OCI-M2 (cell line): ENCODE measurements around the gene PTX4.

ENCODE experiments used
- DNase-seq: peaks from one replicate; lab custom pipeline; 2025; ENCODE audit not compliant: unreplicated experiment; lab: John Stamatoyannopoulos, UW

Gene PTX4

GRCh38 chr16:1502092-1503004 is 13.6 kb upstream of the PTX4 start:
- DNase-seq: no peak

GRCh38 chr16:1501630-1502029 is 12.9 kb upstream of the PTX4 start:
- no peak for DNase-seq

- no peak for DNase-seq
These were observed 11.9 kb upstream of the PTX4 start for GRCh38 chr16:1500465-1501150.

DNA sequence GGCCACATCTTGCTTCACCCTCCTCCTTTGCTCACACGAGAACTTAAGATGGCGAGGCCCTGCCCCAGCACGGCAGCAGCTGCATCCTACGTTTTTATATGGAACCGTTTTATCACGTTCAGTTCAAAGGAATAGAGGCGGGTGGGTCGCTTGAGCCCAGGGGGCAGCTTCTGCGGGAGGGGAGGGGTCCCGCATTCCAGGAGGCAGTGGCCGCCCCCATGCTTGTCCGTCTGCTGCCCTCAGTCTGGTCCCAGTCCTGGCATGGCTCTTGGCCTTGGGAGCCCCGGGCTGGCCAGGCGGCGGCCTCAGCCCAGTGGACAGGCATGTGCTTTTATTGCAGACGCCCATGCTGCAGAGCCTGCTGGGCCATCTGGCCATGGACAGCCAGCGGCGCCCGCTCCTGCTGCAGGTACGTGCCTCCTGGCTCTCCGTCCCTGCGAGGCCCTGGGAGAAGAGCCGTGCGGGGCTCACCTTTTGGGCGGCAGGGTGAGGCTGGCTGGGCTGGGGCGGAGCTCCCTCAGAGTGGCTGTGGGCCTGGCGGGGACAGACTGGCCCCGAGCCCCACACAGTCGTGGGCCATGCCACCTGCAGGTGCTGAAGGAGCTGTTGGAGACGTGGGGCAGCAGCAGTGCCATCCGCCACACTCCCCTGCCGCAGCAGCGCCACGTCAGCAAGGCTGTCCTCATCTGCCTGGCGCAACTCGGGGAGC is 11.2 kb upstream of the PTX4 start:
- no peak for DNase-seq

DNA sequence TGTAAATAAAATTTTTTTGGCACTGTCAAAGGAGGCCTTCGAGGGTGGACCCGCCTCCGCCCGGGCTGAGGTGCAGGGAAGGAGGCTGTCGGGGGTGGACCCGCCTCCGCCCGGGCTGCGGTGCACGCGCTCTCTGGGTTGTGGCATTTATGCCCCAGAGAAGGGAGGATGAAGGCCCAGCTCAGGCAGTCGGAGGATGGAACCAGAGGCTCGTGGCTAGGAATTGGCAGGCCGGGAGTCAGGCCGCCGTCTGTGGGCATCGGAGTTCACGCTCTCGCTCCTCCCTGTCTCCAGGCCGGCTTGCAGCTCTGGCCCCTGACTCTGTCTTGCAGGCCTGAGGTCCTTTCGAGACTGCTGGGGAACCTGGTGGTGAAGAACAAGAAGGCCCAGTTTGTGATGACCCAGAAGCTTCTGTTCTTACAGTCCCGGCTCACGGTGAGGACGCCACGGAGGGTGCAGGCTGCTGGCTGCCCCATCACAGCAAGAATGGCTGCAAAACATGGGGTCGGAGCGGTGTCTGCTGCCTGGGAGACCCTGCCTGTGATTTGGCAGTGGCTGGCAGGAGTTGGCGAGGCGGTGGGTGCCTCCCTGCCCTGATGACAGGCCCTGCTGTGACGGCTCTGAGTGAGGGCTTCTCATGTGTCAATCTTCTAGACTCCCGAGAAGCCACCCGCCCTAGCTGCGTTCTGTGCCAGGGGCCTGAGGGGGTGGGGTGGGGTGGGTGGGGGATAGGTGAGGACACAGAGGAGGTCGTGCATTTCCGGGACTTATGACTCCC is 10.3 kb upstream of the PTX4 start:
- no peak for DNase-seq

GRCh38 chr16:1497014-1497598 is 8.4 kb upstream of the PTX4 start:
- DNase-seq: no peak

DNA sequence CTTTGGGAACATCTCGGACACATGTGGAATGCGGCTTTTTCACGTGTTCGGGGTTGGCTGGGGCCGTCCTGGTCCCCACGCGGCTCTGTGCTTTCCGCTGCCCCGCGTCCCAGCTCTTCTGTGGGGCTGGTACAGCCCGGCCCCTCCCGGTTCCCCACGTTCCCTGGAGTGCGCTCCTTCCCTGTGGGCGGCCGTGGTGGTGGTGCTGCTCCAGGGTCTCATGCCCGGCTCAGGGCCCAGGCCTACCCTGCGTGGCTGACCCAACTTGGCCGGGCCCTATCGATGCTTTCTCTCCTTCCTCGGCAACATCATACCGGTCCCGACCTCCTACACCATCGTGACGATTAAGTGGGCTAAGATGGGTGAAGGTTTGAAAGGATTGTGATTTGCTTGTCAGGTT is 7.7 kb upstream of the PTX4 start:
- DNase-seq: no peak

DNA sequence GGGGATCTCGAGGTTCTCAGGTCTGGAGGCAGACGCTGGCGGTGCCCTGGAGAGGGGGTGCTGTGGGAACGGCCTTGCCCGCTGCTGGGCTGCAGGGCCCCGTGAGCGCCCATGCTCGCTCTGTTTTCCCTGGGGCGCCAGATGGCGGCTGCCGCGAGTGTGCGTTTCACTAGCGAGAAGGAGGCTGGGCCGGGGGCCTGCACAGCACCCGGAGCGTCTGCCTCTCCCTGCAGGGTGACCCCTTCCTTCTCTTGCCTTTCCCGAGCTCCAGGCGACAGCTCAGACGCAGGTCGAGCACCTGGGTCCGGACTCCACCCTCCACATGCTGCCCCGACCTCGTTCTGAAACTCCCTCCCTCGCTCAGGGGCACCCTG is 7.1 kb upstream of the PTX4 start:
- no peak for DNase-seq

- no peak for DNase-seq
These were observed 6.6 kb upstream of the PTX4 start for GRCh38 chr16:1495211-1495888.

DNA sequence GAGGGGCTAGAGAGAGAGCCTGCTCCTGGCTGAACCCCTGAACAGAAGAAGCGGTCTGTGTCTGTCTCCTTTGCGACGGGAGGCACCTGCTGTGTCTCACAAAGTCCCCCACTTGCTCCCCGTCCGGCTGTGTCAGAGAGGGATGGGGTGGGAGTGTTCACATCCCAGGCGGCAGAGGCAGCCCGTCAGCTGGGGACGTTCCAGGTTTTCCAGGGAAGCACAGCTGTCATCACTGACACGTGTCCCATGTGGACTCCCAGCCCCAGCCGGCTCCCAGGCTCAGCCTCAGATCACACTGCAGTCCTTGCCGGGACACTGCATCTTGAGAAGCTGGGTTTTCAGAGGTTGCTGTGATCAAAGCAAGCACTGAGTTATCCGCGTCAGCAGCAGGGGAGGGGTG is 6.0 kb upstream of the PTX4 start:
- no peak for DNase-seq

DNA sequence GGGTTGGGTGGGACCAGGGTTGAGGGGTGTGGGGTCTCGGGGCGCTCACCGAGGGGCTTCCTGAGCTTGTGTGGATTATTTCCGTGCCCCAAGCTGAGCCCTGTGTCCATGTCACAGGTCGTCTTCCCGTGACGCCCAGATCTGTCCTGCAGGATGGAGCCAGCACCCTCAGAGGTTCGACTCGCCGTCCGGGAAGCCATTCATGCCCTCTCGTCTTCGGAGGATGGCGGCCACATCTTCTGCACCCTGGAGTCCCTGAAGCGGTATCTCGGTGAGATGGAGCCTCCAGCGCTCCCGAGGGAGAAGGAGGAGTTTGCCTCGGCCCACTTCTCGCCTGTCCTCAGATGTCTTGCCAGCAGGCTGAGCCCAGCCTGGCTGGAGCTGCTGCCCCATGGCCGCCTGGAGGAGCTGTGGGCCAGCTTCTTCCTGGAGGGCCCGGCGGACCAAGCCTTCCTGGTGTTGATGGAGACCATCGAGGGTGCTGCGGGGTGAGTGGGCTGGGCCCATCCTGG is 5.4 kb upstream of the PTX4 start:
- DNase-seq: no peak

- no peak for DNase-seq
These were observed 5.0 kb upstream of the PTX4 start for GRCh38 chr16:1493746-1494094.

- peak; percentile 60 for DNase-seq
These were observed 4.4 kb upstream of the PTX4 start, which contains the start of gene TELO2 for GRCh38 chr16:1492923-1493745. Gene TELO2, plus strand, starts transcription at chr16:1493360. Its CDS starts 922 bp downstream, at chr16:1494282.

DNA sequence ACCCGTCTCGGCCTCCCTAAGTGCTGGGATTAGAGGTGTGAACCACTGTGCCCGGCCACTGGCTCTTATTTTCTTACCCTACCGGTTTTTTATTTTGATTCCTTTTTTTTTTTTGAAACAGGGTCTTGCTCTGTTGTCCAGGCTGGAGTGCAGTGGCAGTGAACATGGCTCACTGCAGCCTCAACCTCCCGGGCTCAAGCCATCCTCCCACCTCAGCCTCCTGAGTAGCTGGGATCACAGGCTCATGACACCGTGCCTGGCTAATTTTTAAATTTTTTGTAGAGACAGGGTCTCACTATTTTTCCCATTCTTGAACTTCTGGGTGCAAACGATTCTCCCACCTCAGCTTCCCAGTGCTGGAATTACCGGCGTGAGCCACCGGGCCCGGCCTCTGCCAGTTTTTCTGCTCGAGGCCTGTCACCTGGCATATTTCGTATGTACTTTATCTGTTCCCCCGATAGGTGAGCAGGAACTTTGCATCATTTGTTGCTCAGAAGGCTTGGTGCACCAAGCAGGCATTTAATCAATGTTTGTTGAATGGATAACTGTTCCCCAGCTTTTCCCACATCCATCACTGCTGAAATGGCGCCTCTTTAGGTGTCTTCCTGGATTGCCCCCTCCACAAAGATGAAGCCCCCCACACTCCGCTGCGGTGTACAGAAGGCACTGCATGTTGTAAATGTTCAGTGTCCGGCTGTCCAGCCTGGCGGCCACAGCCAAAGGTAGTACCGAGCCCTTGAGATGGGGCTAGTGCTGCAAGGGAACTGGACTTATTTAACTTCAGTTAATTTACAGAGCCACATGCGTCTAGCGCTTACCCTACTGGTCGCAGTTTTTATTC is 3.6 kb upstream of the PTX4 start:
- DNase-seq: no peak

DNA sequence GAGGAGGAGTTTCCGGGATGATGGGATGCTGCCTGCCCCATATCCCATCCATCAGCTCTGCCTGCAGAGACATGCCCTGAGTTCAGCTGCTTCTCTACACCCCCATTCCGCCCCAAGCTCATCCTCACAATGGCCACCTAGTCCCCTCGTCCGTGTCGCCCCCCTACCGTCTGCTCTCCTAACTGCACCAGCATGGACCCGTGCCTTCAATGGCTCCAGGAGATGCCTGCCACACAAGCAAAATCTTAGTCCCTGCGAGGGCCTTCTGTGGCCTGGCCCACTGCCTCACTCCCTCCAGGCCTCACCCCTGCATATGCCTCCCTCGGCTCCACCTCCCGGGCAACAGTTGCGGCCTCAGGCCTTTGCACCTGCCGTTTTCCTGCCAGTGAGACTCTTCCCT is 2.6 kb upstream of the PTX4 start:
- DNase-seq: no peak

- no peak for DNase-seq
These were observed 333 bp upstream of the PTX4 start for GRCh38 chr16:1489077-1489476.

GRCh38 chr16:1488054-1488601 is 616 bp downstream of the PTX4 start:
- DNase-seq: no peak
